ENCODE data around the gene KRTAP4-11. TPM values are rescaled to one million over a fixed set of nuclear protein-coding genes. Genes with fewer than 3 reads are reported as not detected.
"Not testable (repeated sequence)": the region's sequence is repeated elsewhere in the genome, so short reads cannot be mapped to it uniquely, and the experiment has no call there.

Gene KRTAP4-11
- total RNA-seq (2016; rRNA removed; fragmentation: Illumina TruSeq; extraction: Trizol) (not detected in 2 replicates), polyA plus RNA-seq (2011; rRNA removed) (not detected in 2 replicates), polyA minus RNA-seq (2011; rRNA and poly(A)+ RNA removed; ENCODE audit: low replicate concordance) (not detected in 2 replicates), Bru-seq, nascent RNA (not detected), BruChase-seq, experiment 1, labeled RNA remaining after a 6-hour chase (not detected), BruChase-seq, experiment 2, labeled RNA remaining after a 2-hour chase (not detected)
- not detected in 2 replicates for total RNA-seq (2016; cell fraction: cytosol; rRNA removed; fragmentation: Illumina TruSeq; extraction: Trizol; ENCODE audit: low read depth)
- total RNA-seq (2016; cell fraction: insoluble cytoplasmic fraction; rRNA removed; fragmentation: Illumina TruSeq; extraction: Trizol): not detected in 2 replicates
- not detected in 2 replicates for total RNA-seq (2016; cell fraction: membrane; rRNA removed; fragmentation: Illumina TruSeq; extraction: Trizol)
- not detected in 2 replicates for total RNA-seq (2016; cell fraction: nucleus; rRNA removed; fragmentation: Illumina TruSeq; extraction: Trizol)
- polyA plus RNA-seq (2011; cell fraction: cytosol; rRNA removed): not detected in 2 replicates
- polyA plus RNA-seq (2011; cell fraction: nucleus; rRNA removed): not detected in 2 replicates
- not detected in 2 replicates for polyA plus RNA-seq (2012)
- not detected in 2 replicates for polyA plus RNA-seq (2016; cell fraction: cytosol; fragmentation: Illumina TruSeq; extraction: Trizol; ENCODE audit: low read depth)
- not detected in 2 replicates for polyA plus RNA-seq (2016; cell fraction: insoluble cytoplasmic fraction; fragmentation: Illumina TruSeq; extraction: Trizol; ENCODE audit: low read depth)
- polyA plus RNA-seq (2016; cell fraction: membrane; fragmentation: Illumina TruSeq; extraction: Trizol; ENCODE audit: low read depth): not detected in 2 replicates
- not detected in 2 replicates for polyA plus RNA-seq (2016; cell fraction: nucleus; fragmentation: Illumina TruSeq; extraction: Trizol; ENCODE audit: insufficient read depth, low read depth)
- polyA minus RNA-seq (2011; cell fraction: cytosol; rRNA and poly(A)+ RNA removed): not detected in 2 replicates
- polyA minus RNA-seq (2011; cell fraction: nucleus; rRNA and poly(A)+ RNA removed): not detected in 2 replicates
- long read RNA-seq, experiment 1: 0 reads
- long read RNA-seq, experiment 2: 0 reads

DNA sequence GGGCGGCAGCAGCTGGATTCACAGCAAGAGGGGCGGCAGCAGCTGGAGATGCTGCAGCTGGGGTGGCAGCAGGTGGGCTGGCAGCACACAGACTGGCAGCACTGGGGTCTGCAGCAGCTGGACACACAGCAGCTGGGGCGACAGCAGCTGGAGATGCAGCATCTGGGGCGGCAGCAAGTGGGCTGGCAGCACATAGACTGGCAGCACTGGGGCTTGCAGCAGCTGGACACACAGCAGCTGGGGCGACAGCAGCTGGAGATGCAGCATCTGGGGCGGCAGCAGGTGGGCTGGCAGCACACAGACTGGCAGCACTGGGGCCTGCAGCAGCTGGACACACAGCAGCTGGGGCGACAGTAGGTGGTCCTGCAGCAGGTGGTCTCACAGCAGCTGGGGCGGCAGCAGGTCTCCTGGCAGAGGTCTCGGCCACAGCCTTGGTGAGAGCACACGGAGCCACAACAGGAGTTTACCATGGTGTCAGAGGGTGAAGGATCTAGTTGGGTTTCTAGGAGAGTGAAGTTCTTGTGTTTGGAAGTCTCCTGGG, at the start of gene KRTAP4-11:
TSS of gene KRTAP4-11 (minus strand) at position 528 of the 541 bp plus-strand sequence. CDS start at position 470, 58 bp downstream.
- in situ Hi-C loops (cut with HindIII; ENCODE audit: extremely low pct_ligation_motif_present, low pct_unique_long_range_greater_than_20kb); H3K4me1 ChIP-seq (ENCODE audit: insufficient read depth, low read length); H2AFZ ChIP-seq (ENCODE audit: low read length); H3K9ac ChIP-seq (ENCODE audit: insufficient read depth, low read depth, low read length); H4K20me1 ChIP-seq (ENCODE audit: insufficient read depth, low read length); H3K79me2 ChIP-seq (ENCODE audit: insufficient read depth, low read length); H3K4me2 ChIP-seq (ENCODE audit: low read depth, low read length); FAIRE-seq; H3K27ac ChIP-seq (ENCODE audit: extremely low read length, insufficient read depth, low read length); H3K27me3 ChIP-seq (ENCODE audit: control insufficient read depth in 1 of 2, insufficient read depth in 2 of 2, low read length in 2 of 2); BruUV-seq (replicated peaks); ATAC-seq; intact Hi-C loops (cut with micrococcal nuclease; ENCODE audit: unreplicated experiment); H3K9me3 ChIP-seq (ENCODE audit: low read length); CTCF ChIA-PET (ENCODE audit: low intra/inter-chr PET ratio, low total read pairs); H3K36me3 ChIP-seq (replicated peaks in 1 of 2; ENCODE audit: control insufficient read depth in 1 of 2, insufficient read depth in 2 of 2, low read length in 2 of 2); POLR2A ChIA-PET; DNase-seq (ENCODE audit: low spot score); H3K4me3 ChIP-seq (replicated peaks in 1 of 3; ENCODE audit: insufficient read depth in 1 of 3, low read depth in 2 of 3, low read length in 3 of 3): not testable (repeated sequence)
- WGBS (ENCODE audit: low lambda C conversion rate): 0% methylated on average over 3 of the region's 10 CpGs

- Histone ChIP-seq H3K27me3 (ENCODE audit: control insufficient read depth in 1 of 2, insufficient read depth in 2 of 2, low read length in 2 of 2) (no peaks in the 10 kb centered on the region; a peak in 1 of 5 replicates), H2AFZ (ENCODE audit: low read length) (no peak overlapping the region), H3K36me3 (replicated peaks in 1 of 2; ENCODE audit: control insufficient read depth in 1 of 2, insufficient read depth in 2 of 2, low read length in 2 of 2) (no peaks in the 10 kb centered on the region), H3K79me2 (ENCODE audit: insufficient read depth, low read length) (no peaks in the 10 kb centered on the region), H4K20me1 (ENCODE audit: insufficient read depth, low read length) (no peaks in the 10 kb centered on the region), H3K27ac (ENCODE audit: extremely low read length, insufficient read depth, low read length) (no peak overlapping the region), H3K9ac (ENCODE audit: insufficient read depth, low read depth, low read length) (no peak overlapping the region), H3K4me3 (replicated peaks in 1 of 3; ENCODE audit: insufficient read depth in 1 of 3, low read depth in 2 of 3, low read length in 3 of 3) (no peak overlapping the region), H3K4me2 (ENCODE audit: low read depth, low read length) (no peak overlapping the region), H3K4me1 (ENCODE audit: insufficient read depth, low read length) (no peaks in the 10 kb centered on the region), H3K9me3 (ENCODE audit: low read length) (no peaks in the 10 kb centered on the region)
- BruUV-seq (replicated peaks): no TSS peak
- intact Hi-C loops (cut with micrococcal nuclease; ENCODE audit: unreplicated experiment): no loop called here
- WGBS (ENCODE audit: low lambda C conversion rate): 42% methylated on average over 7 of the region's 7 CpGs
- DNase-seq (ENCODE audit: low spot score) (no peak), FAIRE-seq (no peak), ATAC-seq (no peak)
- ChIA-PET CTCF (ENCODE audit: low intra/inter-chr PET ratio, low total read pairs) (no interaction called here), POLR2A (no interaction called here)
- in situ Hi-C loops (cut with HindIII; ENCODE audit: extremely low pct_ligation_motif_present, low pct_unique_long_range_greater_than_20kb): no loop called here
- TF ChIP-seq GTF3A (CRISPR knock-in tag; conservative IDR thresholded peaks at IDR 0.05) (no peak), TEAD3 (CRISPR knock-in tag; optimal IDR thresholded peaks at IDR 0.05; ENCODE audit: borderline replicate concordance) (no peak), SMARCC2 (IDR thresholded peaks at IDR 0.05) (no peak), NFYC (CRISPR knock-in tag; IDR thresholded peaks at IDR 0.05) (no peak), ZNF143 (CRISPR knock-in tag; IDR thresholded peaks at IDR 0.05) (no peak), ZNF280B (CRISPR knock-in tag; IDR thresholded peaks at IDR 0.05; ENCODE audit: borderline replicate concordance) (no peak), PBX3 (CRISPR knock-in tag; IDR thresholded peaks at IDR 0.05; ENCODE audit: borderline replicate concordance) (no peak)
- TF ChIP-seq, protein P1, sequence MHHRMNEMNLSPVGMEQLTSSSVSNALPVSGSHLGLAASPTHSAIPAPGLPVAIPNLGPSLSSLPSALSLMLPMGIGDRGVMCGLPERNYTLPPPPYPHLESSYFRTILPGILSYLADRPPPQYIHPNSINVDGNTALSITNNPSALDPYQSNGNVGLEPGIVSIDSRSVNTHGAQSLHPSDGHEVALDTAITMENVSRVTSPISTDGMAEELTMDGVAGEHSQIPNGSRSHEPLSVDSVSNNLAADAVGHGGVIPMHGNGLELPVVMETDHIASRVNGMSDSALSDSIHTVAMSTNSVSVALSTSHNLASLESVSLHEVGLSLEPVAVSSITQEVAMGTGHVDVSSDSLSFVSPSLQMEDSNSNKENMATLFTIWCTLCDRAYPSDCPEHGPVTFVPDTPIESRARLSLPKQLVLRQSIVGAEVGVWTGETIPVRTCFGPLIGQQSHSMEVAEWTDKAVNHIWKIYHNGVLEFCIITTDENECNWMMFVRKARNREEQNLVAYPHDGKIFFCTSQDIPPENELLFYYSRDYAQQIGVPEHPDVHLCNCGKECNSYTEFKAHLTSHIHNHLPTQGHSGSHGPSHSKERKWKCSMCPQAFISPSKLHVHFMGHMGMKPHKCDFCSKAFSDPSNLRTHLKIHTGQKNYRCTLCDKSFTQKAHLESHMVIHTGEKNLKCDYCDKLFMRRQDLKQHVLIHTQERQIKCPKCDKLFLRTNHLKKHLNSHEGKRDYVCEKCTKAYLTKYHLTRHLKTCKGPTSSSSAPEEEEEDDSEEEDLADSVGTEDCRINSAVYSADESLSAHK (CRISPR knock-in tag; IDR thresholded peaks at IDR 0.05; ENCODE audit: borderline replicate concordance): no peak
These were observed 49.4 kb upstream of the KRTAP4-11 start for GRCh38 chr17:41167561-41167960.
